Stomach (tissue), 4 donors: Measurements from ENCODE around the gene SYNDIG1.

Source experiments
- CTCF ChIP-seq, 7 experiments: fragments of 450-650 bp in 4 of 7; fragments of 200-600 bp in 3 of 7; sonication (generic) in 3 of 7; IDR thresholded peaks; one replicate each; pipeline ENCODE4 v1.5.1; 2016 to 2019; ENCODE audit warnings: antibody characterized with exemption in 7 of 7, control low read depth in 2 of 7, mild to moderate bottlenecking in 1 of 7
- EP300 ChIP-seq: sonication (generic); formaldehyde crosslinking; IDR thresholded peaks from one replicate; pipeline ENCODE4 v1.6.1; 2017; ENCODE audit warnings: antibody characterized with exemption
- POLR2AphosphoS5 ChIP-seq, 3 donors: sonication (generic); formaldehyde crosslinking; IDR thresholded peaks; one replicate each; pipeline ENCODE4 v1.6.1; 2016; ENCODE audit warnings: antibody characterized with exemption in 3 of 3

GRCh38 chr20:24690408-24690807, 221.0 kb downstream of the SYNDIG1 start:
- TF ChIP-seq CTCF (IDR thresholded peaks at IDR 0.05): no peak
- no peak for TF ChIP-seq POLR2AphosphoS5 (IDR thresholded peaks at IDR 0.05)
- no peak for TF ChIP-seq EP300
